Measurements from ENCODE around the gene FRAS1.
"Not testable (repeated sequence)": the region's sequence is repeated elsewhere in the genome, so short reads cannot be mapped to it uniquely, and the experiment has no call there.

Gene FRAS1

DNA sequence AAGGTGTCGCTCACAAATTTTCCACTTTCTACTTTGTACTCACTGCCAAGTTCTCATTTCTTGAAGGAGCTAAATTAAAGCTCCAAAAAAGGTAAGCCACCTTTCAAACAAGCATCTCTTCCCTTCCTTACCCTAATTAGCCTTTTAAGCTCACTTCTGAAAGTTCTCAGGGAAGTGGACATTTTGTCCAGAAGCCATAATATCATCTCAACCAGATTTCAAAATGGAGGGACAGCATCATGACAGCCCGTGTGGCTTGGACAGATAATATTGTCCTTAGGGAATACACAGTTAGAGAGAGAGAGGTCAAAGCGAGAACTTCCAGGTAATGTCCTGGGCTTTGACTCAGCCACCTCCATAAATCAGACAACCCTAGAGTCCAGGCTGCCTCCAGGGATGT is 400.6 kb downstream of the FRAS1 start:
- Mint-ChIP-seq H3K4me1 (ENCODE audit: low read depth) (no peaks in the 10 kb centered on the region), H3K27ac (no peak overlapping the region), H3K36me3 (ENCODE audit: low read depth) (no peaks in the 10 kb centered on the region), H3K9me3 (no peaks in the 10 kb centered on the region), H3K27me3 (peaks cover 7% of the 10 kb centered on the region), H3K4me3 (no peak overlapping the region)

DNA sequence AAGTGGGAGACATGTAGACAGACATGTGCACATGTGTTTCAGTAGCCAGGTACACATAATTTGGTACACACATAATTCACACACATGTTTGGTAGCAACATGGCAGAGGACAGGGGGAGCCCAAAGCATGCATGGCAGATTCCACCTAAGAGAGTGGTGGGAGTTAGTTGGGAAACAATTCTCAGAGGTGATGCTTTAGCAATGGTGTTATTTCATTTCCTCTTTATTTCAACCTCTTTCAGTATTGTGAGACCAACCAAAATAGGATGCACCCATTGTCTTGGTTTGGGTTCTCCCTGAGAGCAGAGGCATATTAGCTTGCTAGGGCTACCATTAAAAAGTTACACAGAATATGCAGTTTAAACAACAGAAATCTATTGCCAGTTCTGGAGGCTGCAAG is 402.2 kb downstream of the FRAS1 start:
- no peak overlapping the region for H3K27ac Mint-ChIP-seq
- H3K4me3 Mint-ChIP-seq = no peak overlapping the region
- no peaks in the 10 kb centered on the region for H3K9me3 Mint-ChIP-seq
- no peaks in the 10 kb centered on the region for H3K4me1 Mint-ChIP-seq (ENCODE audit: low read depth)
- H3K36me3 Mint-ChIP-seq (ENCODE audit: low read depth) = no peaks in the 10 kb centered on the region
- peaks cover under 1% of the 10 kb centered on the region for H3K27me3 Mint-ChIP-seq

DNA sequence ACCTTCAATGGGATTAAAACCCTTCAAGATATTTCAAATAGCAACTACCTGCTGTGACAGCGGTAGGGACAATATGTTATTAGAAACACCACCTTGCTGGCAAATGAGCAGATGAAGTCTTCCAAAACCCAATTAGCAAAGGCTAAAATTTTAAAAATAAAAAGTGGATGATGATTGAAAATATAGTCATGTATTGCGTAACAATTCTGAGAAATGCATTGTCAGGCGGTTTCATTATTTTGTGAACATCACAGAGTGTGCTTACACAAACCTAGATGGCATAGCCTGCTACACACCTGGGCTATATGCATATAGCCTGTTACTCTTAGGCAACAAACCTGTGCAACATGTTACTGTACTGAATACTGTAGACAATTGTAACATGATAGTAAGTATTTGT is 403.2 kb downstream of the FRAS1 start:
- Mint-ChIP-seq H3K27me3 (no peaks in the 10 kb centered on the region), H3K9me3 (no peaks in the 10 kb centered on the region), H3K27ac (no peak overlapping the region), H3K36me3 (ENCODE audit: low read depth) (no peaks in the 10 kb centered on the region), H3K4me1 (ENCODE audit: low read depth) (no peaks in the 10 kb centered on the region), H3K4me3 (no peak overlapping the region)

DNA sequence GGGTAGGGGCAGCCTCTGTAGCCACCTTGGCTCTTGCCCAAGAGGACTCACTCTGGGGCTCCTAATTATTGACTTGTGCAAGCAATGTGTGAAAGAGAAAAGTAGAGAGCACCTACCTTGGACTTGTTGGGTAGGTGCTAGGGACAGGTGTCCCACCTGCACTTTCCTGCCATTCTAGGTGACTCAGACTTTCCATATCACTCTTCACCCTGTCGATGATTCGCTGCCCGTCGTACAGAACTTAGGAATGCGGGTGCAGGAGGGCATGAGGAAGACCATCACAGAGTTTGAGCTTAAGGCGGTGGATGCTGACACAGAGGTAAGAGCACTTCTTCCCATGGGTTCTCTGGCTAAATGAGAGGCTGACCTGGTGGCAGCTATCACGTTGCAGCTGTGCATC is 407.1 kb downstream of the FRAS1 start:
- Mint-ChIP-seq H3K36me3 (ENCODE audit: low read depth) (no peaks in the 10 kb centered on the region), H3K27me3 (peaks cover 4% of the 10 kb centered on the region), H3K27ac (no peak overlapping the region), H3K4me1 (ENCODE audit: low read depth) (no peaks in the 10 kb centered on the region), H3K9me3 (peaks cover 6% of the 10 kb centered on the region), H3K4me3 (no peak overlapping the region)

DNA sequence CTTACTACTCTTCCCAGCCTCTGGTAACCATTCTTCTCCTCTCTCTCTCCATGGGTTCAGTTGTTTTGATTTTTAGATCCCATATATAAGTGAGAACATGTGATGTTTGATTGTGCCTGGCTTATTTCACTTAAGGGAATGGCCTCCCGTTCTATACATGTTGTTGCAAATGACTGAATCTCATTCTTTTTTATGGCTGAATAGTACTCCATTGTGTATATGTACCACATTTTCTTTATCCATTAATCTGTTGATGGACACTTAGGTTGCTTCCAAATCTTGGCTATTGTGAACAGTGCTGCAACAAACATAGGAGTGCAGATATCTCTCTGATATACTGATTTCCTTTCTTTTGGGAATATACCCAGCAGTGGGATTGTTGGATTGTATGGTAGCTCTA is 410.1 kb downstream of the FRAS1 start:
- not testable (repeated sequence) for H3K27ac Mint-ChIP-seq; H3K4me1 Mint-ChIP-seq (ENCODE audit: low read depth); H3K4me3 Mint-ChIP-seq; H3K36me3 Mint-ChIP-seq (ENCODE audit: low read depth); H3K27me3 Mint-ChIP-seq; H3K9me3 Mint-ChIP-seq

DNA sequence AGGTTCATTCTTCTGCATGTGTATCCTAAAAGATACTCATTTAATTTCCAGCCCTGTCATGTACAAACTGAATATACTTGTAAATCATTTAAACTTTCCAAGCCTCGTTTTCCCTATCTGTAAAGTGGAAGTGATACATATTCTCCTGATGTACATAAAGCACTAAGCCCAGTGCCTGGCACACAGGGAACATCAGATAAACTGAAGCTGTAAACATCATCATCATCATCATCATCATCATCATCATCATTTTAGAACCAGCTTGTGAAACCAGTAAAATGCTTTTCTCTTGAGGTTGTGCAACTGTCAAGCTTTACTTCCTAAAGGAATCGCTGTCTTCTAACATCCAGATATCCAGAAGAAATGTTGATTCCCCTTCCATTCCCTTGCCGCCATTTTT is 411.1 kb downstream of the FRAS1 start:
- H3K9me3 Mint-ChIP-seq = peaks cover 6% of the 10 kb centered on the region

DNA sequence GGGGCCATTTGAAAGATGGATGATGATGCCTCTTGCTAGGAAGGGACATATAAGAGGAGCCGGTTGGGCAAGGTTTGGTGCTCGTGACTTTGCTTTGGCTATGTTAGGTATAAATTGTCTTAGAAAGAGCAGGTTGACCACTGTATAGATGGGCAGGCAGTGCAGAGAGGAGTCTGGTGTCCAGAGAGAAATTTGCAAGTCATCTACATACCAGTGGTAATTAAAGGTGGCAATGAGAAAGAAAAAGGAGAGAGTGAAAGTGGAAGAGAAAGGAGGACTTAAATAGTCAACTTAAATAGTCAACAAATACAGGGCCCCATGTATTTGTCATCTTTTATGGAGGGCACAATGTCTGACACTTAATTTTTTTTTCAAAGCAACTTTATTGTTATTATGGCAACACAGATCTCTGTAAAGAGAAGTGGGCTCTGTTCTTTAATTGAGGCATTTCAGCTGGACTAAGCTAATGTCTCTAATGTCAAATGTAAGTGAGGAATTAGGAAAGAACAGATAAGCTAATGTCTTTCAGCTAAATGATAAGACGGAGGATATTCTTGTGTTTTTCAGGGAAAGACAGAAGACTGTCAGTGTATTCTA is 419.1 kb downstream of the FRAS1 start:
- no peak overlapping the region for H3K27ac Mint-ChIP-seq
- H3K9me3 Mint-ChIP-seq = no peaks in the 10 kb centered on the region
- H3K4me3 Mint-ChIP-seq = no peak overlapping the region
- no peaks in the 10 kb centered on the region for H3K36me3 Mint-ChIP-seq (ENCODE audit: low read depth)
- peaks cover 7% of the 10 kb centered on the region for H3K27me3 Mint-ChIP-seq
- no peaks in the 10 kb centered on the region for H3K4me1 Mint-ChIP-seq (ENCODE audit: low read depth)

More for the DNA sequence above, 411.1 kb downstream of the FRAS1 start:
- H3K36me3 Mint-ChIP-seq (ENCODE audit: low read depth) = no peaks in the 10 kb centered on the region
- H3K27me3 Mint-ChIP-seq = peaks cover 11% of the 10 kb centered on the region
- no peak overlapping the region for H3K4me3 Mint-ChIP-seq
- H3K27ac Mint-ChIP-seq = no peak overlapping the region
- no peaks in the 10 kb centered on the region for H3K4me1 Mint-ChIP-seq (ENCODE audit: low read depth)

DNA sequence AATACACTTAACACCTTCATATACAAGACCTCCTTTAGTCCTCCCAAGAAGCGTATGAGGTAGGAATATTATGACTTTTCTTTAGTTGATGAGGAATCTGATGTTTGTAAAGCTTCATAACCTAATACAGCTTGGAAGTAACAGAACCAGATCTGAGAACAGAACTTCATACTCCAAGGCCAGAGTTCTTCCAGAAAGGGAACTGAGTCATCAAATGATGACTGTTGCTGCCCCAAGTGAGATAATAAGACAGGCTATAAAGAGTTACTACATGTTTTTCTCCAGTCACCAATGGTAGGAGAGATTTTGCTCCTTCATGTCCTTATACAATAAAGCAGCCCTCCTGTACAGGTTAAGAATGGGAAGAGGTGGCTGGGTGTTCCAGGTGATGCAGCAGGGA is 420.2 kb downstream of the FRAS1 start:
- H3K4me1 Mint-ChIP-seq (ENCODE audit: low read depth) = no peaks in the 10 kb centered on the region
- H3K27me3 Mint-ChIP-seq = peaks cover 2% of the 10 kb centered on the region

DNA sequence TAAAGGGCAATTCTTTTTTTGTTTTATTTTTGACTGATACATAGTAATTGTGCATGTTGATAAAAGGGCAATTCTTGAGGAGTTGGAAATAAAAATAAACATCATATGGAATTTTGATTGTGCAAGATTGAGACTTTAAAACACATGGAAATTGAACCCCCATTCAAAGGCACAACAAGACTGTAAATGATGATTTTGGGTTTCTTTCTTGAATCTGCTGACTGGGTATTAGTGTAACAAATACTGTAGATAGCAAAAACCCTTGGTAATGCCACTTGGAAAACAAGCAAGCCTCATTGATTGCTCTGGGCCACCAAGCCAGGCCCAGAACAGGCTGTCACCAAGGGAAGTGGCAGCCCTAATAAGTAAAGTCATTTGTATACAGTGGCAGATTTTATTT is 421.4 kb downstream of the FRAS1 start:
- H3K4me1 Mint-ChIP-seq (ENCODE audit: low read depth) = no peaks in the 10 kb centered on the region
- H3K36me3 Mint-ChIP-seq (ENCODE audit: low read depth) = no peaks in the 10 kb centered on the region
- peaks cover 3% of the 10 kb centered on the region for H3K27me3 Mint-ChIP-seq
- H3K4me3 Mint-ChIP-seq = no peak overlapping the region
- no peak overlapping the region for H3K27ac Mint-ChIP-seq
- no peaks in the 10 kb centered on the region for H3K9me3 Mint-ChIP-seq

More for the DNA sequence above, 420.2 kb downstream of the FRAS1 start:
- H3K9me3 Mint-ChIP-seq = no peaks in the 10 kb centered on the region
- no peak overlapping the region for H3K4me3 Mint-ChIP-seq
- H3K27ac Mint-ChIP-seq = no peak overlapping the region
- no peaks in the 10 kb centered on the region for H3K36me3 Mint-ChIP-seq (ENCODE audit: low read depth)

DNA sequence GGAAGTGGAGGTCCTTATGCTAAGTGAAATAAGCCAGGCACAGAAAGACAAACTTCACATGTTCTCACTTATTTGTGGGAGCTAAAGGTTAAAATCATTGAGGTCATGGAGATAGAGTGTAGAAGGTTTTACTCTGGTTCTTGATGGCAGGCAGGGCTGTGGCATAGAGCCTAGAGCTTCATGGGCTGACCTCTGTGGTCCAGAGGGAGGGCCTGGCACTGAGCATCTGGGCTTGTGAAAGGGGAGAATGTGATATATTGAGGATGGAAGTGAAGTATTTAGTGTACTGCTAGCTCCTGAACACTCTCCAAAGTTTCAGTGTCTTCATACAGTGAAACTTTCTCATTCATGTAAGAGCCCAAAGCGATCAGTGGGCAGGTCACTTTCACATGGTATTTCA is 423.2 kb downstream of the FRAS1 start:
- Mint-ChIP-seq H3K4me3 (no peak overlapping the region), H3K36me3 (ENCODE audit: low read depth) (no peaks in the 10 kb centered on the region), H3K27me3 (peaks cover 3% of the 10 kb centered on the region), H3K27ac (no peak overlapping the region), H3K9me3 (no peaks in the 10 kb centered on the region), H3K4me1 (ENCODE audit: low read depth) (no peaks in the 10 kb centered on the region)

DNA sequence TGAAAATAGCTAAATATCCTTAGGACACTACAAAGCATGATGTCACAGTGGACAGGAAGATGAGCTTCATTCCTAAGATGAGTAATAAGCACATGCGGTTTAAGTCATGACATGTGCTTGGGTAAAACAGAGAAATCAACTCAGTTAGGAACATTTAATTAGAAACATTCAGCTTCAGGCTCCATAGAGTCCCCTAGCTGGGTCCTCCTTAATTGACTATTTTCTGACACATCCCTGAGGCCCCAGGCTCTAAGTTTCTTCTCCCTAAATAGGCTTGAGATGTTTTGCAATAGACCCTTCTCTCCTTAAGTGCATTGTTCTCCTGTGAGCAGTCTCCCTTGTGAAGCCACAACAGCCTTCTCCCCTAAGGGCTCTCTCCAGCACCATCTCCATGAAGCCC is 424.1 kb downstream of the FRAS1 start:
- Mint-ChIP-seq H3K4me1 (ENCODE audit: low read depth) (no peaks in the 10 kb centered on the region), H3K9me3 (no peaks in the 10 kb centered on the region), H3K4me3 (no peak overlapping the region), H3K36me3 (ENCODE audit: low read depth) (no peaks in the 10 kb centered on the region), H3K27me3 (peaks cover 3% of the 10 kb centered on the region), H3K27ac (no peak overlapping the region)

DNA sequence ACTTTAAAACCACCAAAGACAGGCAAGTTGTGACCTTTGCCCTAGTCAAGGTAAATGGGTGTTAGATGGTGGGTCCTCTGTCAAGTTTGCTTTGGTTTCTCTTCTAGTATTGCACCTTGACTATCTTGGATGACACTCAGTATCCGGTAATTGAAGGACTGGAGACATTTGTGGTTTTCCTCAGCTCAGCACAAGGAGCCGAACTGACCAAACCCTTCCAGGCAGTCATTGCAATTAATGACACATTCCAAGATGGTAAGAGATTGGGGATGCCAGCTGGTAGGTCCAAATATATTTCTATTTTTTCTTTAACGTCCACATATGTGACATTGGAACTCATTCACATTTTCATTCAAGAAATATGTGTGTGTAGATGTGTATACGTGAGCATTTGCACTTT is 425.2 kb downstream of the FRAS1 start:
- H3K27me3 Mint-ChIP-seq = peaks cover 3% of the 10 kb centered on the region
- no peaks in the 10 kb centered on the region for H3K4me1 Mint-ChIP-seq (ENCODE audit: low read depth)
- no peak overlapping the region for H3K4me3 Mint-ChIP-seq
- no peaks in the 10 kb centered on the region for H3K9me3 Mint-ChIP-seq
- H3K27ac Mint-ChIP-seq = no peak overlapping the region
- no peaks in the 10 kb centered on the region for H3K36me3 Mint-ChIP-seq (ENCODE audit: low read depth)

DNA sequence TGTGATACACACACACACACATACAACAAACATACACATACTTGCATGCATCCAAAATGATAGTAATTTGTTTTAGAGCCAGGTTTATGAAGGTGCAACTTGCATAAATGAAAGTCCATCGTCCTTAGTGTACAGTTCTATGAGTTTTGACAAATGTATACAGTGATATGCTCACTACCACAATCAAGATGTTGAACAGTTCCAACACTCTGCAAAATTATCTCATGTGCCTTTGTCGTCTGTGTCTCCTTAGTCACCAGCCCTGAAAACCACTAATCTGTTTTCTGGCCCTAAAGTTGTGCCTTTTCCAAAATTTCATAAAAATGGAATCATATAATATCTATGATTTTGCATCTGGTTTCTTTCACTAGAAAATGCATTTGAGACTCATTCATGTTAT is 426.7 kb downstream of the FRAS1 start:
- Mint-ChIP-seq H3K9me3 (no peaks in the 10 kb centered on the region), H3K36me3 (ENCODE audit: low read depth) (no peaks in the 10 kb centered on the region)

DNA sequence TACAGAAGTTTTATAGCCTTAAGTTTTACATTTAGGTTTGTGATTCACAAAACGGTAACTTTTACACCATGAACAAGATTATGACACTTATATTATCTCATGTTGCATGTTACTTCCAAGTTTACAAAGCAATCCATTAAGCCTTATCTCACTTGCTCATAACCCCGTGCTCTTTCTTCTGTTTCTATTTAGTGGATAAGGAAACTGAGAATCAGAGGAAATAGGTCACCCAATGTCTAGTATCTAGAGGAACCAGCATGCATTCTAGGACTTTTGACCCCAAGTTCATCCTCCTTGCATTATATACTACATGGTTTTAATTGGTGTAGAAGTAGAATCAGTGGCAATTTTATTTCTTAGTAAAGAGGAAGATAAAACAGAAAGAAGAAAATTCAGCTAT is 427.5 kb downstream of the FRAS1 start:
- Mint-ChIP-seq H3K4me3 (no peak overlapping the region), H3K36me3 (ENCODE audit: low read depth) (no peaks in the 10 kb centered on the region), H3K27me3 (peaks cover 3% of the 10 kb centered on the region), H3K27ac (no peak overlapping the region), H3K9me3 (no peaks in the 10 kb centered on the region), H3K4me1 (ENCODE audit: low read depth) (no peaks in the 10 kb centered on the region)

More for the DNA sequence above, 426.7 kb downstream of the FRAS1 start:
- H3K27me3 Mint-ChIP-seq = peaks cover 3% of the 10 kb centered on the region
- H3K4me1 Mint-ChIP-seq (ENCODE audit: low read depth) = no peaks in the 10 kb centered on the region
- no peak overlapping the region for H3K4me3 Mint-ChIP-seq
- no peak overlapping the region for H3K27ac Mint-ChIP-seq

DNA sequence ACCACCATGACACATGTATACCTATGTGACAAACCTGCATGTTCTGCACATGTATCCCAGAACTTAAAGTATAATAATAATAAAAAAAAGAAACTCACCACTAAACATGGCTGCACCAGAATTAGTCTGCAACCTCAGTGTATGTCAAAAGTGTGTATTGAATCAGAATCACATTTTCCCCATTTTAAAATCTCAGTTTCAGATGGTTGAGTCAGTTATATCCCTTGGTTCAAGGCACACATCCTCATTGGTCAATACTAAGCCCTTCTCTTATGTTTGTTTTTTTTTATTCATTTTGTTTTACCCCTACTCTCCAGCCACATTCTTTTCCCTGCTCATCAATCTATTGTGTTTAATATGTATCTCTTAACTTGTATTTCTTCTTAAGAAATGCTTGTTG is 436.6 kb downstream of the FRAS1 start:
- Mint-ChIP-seq H3K27ac (no peak overlapping the region), H3K4me3 (no peak overlapping the region), H3K36me3 (ENCODE audit: low read depth) (no peaks in the 10 kb centered on the region), H3K4me1 (ENCODE audit: low read depth) (no peaks in the 10 kb centered on the region), H3K27me3 (peaks cover 6% of the 10 kb centered on the region), H3K9me3 (no peaks in the 10 kb centered on the region)

DNA sequence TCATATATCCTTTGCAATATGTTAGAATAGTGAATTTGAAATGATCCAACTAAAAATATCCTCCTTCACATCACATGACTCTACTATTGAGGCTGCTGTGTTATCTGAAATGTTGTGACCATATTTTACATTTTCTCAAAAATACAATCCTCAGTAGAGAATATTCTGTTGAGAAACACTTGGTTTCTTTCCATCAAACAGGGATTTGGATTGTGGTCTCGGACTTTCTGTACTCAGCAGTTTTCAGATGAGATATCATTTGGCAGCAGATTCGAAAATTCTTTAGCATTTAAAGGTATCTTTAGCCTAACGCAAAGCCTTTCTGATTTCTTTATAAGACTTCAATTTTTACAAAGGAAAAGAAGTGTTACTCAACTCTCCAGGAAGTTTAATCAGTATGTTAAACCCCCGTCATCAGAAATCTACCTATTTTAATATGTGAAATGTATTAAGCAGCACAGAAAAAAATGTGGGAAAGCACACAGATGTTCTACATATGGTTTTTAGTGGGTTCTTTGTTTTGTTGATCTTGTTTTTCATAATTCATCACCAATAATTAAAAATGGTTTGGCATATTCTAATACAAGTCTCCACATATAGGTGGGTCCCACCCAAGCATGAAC is 439.0 kb downstream of the FRAS1 start:
- Mint-ChIP-seq H3K4me3 (no peak overlapping the region), H3K27me3 (peaks cover 5% of the 10 kb centered on the region), H3K36me3 (ENCODE audit: low read depth) (no peaks in the 10 kb centered on the region), H3K27ac (no peak overlapping the region), H3K4me1 (ENCODE audit: low read depth) (no peaks in the 10 kb centered on the region), H3K9me3 (no peaks in the 10 kb centered on the region)
